Measurements from ENCODE around the gene NAA16.
"Not testable (repeated sequence)": the region's sequence is repeated elsewhere in the genome, so short reads cannot be mapped to it uniquely, and the experiment has no call there.

Gene NAA16

DNA sequence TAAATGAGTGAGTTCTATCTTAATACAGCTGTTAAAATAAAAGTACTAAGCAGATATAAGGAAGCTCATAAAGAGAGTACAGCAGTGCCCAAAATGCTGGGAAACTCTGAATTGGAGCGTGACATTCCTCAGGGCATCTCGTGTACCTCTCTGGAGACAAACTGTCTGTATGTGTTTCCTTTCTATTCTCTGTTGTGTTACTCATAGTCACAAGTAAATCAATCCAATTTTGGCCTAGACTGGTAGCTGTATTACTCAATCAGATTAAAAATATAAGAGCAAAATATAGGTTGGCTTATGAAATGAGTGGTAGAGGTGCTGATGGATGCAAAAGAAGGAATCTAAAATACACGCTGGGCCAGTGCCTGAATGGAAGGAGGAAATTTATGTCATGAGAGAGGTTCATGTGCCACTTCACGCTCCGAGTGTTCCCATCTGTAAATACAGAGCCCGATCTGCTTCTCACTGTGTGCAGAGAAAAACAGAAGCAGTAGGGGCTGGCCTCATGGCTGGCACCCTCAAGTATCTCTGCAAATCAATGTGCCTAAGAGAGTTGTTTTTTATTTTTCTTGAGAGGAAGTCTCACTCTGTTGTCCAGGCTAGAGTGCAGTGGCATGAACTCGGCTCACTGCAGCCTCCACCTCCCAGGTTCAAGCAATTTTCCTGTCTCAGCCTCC, 87.6 kb downstream of the NAA16 start:
- no peak overlapping the region for H3K4me3 ChIP-seq (ENCODE audit: low read length)
- no peak for DNase-seq (ENCODE audit: low read depth, low spot score)

DNA sequence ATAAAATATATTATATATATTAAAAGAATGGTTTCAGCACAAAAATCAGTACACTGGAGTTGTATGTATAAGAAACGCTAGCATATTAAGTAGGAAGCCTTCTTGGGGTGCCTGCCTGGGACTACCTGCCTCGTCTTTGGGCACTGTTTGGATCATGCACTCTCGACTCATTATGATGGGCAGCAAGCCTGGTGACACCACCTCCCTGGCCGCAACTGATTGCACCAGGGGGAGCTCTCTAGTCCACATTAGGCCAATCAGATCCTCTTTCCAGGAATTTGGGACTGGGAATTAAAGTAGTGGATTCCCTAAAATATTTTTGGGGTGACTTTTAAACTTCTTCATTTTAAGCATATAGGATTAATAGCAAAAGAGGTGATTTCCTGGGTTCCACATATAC, 90.3 kb downstream of the NAA16 start:
- DNase-seq (ENCODE audit: low read depth, low spot score): no peak
- H3K4me3 ChIP-seq (ENCODE audit: low read length): no peak overlapping the region

DNA sequence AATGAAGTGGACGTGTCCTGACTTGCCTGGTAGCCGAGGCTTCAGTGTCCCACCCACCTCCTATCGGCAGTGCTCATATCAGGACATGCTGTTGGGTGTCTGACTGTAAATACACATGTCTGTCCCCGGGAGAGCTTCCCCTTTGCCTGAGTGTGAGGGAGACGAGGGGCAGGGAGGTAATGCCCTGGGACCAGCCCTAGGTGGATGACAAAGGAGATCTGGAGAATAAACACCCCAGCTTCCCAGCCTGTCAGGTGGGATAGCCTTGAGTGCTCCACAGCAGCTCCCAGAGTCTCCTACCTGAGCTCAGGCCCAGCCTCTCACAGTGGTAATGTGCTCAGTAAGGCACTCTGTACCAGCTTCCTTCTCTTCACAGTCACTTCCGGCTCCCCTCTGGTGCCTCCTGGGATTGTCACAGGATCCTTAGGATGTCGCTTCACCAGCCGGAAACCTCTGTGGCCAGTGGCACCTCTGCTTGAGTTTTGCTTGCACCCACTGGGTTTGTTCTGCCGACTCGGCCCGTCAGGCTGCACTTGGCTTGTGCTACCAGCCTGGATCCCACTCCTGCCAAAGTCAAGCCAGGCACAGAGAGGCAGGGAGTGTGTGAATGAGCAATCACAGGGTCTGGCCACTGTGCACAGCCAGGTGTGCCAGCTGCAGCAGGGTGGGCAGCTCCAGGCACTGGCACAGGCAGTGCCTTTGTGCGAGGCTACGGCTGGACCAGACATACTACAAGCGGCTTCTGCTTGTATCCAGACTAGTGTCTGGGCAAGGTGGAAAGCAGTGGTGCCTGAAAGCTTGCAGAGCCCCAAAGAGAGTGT, 91.8 kb downstream of the NAA16 start:
- H3K4me3 ChIP-seq (ENCODE audit: low read length): no peak overlapping the region
- DNase-seq (ENCODE audit: low read depth, low spot score): no peak

DNA sequence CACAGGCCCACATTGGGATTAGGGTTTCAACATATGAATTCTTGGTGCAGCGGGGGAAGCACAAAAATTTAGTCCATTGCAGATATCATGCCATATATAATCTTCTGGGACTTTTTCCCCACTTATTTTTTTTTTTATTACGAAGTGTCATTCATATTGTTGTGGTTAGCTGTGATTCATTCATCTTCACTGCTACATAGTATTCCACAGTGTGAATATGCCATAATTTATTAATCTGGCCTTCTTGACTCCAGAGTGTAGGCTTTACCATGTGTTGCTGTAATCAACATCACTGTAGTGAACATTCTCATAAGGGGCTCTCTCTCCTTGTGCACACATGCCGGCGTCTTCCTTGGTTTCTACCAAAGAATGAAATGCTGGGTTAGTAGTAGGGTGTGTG, 92.9 kb downstream of the NAA16 start:
- H3K4me3 ChIP-seq (ENCODE audit: low read length): no peak overlapping the region
- no peak for DNase-seq (ENCODE audit: low read depth, low spot score)

DNA sequence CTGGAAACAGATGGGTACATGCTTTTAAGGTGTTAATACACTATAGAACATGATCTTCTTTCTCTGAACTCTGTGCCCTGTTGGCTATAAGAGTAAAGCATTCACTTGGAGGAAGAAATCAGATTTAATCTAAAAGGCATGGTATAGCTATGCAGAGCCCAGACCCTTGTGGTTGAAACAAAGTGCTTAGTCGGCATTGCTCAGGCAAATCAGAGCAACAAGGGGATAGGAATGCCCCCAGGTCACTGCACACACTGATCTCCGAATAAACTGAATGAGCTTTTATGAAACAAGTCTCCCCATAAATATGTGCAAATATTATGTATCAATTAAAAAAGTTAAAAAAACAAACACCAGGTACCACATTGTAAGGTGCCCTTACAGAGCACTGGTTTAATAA, 94.3 kb downstream of the NAA16 start:
- H3K4me3 ChIP-seq (ENCODE audit: low read length): no peak overlapping the region
- no peak for DNase-seq (ENCODE audit: low read depth, low spot score)

DNA sequence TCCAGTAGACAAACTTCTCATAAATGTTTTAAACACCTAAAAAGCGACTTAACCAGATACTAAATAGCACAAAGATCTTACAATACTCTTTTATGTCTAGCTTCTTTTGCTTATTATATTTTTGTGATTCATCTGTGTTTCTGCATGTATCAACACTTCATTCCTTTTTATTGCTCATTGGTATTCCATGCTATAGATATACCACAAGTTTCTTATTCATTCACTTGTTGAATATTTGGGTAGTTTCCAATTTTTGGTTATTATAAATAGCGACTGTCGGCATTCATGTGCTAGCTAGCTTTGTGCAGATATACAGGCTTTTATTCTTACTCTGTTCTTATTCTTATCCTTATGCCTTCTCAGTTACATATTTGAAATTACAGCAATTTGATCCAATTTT, 96.3 kb downstream of the NAA16 start:
- DNase-seq (ENCODE audit: low read depth, low spot score): no peak
- H3K4me3 ChIP-seq (ENCODE audit: low read length): no peak overlapping the region

DNA sequence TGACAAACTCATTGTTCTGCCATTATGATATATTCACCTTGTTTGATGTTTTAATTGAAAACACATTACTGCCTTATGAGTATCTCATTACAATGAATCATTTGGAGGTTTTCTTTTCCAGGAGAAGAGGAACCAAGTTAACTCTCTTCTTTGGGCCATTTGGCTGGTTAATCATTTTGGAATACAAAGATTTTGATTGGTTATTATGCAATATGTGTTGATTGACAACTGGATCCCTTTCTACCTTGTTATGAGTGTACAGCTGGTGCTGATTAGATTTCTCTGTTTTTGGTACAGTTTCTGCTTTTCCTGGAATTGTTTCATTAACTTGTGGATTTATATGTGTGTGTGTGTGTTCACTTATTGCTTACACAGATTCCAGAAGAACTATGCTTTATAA, 97.1 kb downstream of the NAA16 start:
- no peak for DNase-seq (ENCODE audit: low read depth, low spot score)

DNA sequence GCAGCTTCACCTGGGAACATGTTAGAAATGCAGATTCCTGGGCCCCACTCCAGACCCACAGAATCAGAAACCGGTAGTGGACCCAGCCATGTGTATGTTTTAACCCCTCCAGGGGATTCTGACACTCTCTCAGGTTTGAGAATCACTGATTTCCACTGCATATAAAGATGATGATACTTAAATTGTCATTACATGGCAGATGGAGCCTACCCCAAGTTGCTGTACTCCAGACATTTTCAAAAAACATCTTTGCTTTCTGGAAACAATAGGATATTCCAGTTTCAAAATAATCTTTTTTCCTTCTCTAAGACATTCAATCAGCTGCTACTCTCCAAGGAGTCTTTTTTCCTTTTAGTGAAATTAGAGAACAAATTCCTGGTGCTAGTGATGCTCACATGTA, 97.7 kb downstream of the NAA16 start:
- no peak for DNase-seq (ENCODE audit: low read depth, low spot score)
- H3K4me3 ChIP-seq (ENCODE audit: low read length): no peak overlapping the region

More for the DNA sequence above, 97.1 kb downstream of the NAA16 start:
- no peak overlapping the region for H3K4me3 ChIP-seq (ENCODE audit: low read length)

DNA sequence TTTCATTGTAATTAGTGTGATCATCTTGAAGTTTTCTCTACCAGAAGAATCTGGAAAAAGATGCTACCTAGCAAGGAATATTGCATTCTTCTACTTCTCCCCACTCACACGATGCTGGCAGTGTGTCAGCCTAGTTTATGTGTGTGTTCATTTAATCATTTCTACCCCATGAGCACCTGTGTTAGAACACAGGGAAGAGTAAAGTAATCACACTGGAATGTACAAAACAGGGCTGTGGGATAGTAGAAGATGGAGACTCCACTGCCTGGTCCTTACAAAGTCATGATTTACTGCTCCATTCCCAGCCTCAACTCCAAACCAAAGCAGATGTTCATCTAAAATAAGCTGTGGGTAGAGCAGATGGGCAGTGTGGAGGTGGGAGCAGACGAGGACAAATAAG, 98.5 kb downstream of the NAA16 start:
- no peak overlapping the region for H3K4me3 ChIP-seq (ENCODE audit: low read length)

DNA sequence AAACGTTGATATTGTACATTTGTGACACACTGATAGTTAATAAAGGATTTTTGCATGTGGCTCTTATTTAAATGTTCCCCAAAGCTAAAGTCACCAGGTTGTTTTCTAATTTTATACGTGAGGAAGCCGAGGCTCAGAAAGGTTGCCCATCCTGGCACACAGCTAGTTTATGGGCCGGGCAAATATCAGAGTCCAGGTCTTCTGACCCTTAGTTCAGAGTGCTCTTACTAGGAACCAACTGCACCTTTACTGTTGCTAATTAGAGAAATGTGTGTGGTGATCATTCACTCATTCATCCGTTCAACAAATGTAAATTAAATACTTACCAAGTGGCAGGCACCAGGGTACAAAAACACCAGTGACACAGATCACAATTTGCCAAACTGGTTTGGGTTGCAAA, 100.0 kb downstream of the NAA16 start:
- H3K4me3 ChIP-seq (ENCODE audit: low read length): no peak overlapping the region
- DNase-seq (ENCODE audit: low read depth, low spot score): no peak

More for the DNA sequence above, 98.5 kb downstream of the NAA16 start:
- DNase-seq (ENCODE audit: low read depth, low spot score): no peak

DNA sequence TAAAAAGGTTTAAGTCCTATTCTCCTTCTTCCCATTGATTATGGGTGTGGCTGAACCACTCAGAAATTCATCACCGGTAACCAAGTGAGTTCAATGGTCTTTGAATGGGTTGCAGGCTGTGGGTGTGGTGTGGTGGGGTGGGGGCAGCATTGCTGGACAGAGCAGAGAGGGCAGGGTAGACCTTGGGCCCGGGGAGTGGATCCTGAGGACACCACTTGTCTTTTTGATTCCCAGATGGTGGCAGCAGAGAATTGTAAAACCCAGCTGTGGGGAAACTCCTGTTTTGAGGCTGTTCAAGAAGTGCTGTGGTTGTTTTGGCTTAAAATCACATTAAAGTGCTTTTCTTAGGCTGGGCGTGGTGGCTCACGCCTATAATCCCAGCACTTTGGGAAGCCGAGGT, 100.5 kb downstream of the NAA16 start:
- DNase-seq (ENCODE audit: low read depth, low spot score): peak; percentile 28
- H3K4me3 ChIP-seq (ENCODE audit: low read length): no peak overlapping the region

DNA sequence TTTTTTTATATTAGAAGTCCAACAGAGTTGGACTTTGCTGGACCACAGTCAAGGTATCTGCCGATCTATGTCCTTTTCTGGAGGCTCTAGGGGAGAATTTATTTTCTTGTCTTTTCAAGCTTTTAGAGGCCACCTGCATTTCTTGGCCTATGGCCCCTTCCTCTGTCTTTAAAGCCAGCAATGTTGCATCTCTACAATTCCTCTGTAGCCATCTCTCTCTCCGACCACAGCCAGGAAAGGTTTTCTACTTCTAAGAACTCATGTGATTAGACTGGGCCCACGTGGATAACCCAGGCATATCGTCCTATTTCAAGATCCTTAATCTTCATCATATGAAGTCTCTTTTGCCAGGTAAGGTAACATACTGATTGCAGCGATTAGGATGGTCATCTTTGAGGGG, 102.8 kb downstream of the NAA16 start:
- H3K4me3 ChIP-seq (ENCODE audit: low read length): no peak overlapping the region
- DNase-seq (ENCODE audit: low read depth, low spot score): no peak

DNA sequence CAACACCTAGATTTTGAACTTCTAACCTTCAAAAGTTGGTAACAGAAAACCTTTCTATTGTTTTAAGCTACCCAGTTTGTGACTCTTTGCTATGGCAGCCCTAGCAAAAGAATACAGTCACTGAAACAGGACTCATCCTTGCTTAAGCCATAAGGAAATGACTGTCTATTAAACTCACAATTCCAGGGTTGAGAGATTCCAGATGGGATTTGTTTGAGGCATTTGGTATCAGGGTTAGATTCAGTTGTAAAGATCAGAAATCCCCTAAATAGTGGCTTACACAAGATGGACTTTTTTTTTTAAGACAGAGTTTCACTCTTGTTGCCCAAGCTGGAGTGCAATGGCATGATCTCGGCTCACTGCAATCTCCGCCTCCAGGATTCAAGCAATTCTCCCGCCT, 105.2 kb downstream of the NAA16 start:
- DNase-seq (ENCODE audit: low read depth, low spot score): no peak
- H3K4me3 ChIP-seq (ENCODE audit: low read length): no peak overlapping the region

DNA sequence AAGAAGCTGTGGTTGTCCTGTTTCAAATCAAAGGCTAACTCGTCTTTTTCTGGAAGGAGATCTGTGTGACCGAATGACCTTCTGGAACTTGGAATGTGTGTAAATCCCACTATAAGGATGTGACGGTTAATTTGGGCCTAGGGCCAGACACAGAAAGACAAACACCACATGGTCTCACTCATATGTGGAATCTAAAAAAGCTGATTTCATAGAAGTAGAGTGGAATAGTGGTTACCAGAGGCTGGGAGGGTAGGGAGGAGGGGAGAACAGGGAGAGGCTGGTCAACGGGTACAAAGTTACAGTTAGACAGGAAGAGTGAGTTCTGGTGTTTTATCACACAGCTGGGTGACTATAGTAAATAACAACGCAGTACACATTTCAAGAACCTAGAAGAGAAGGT, 107.0 kb downstream of the NAA16 start:
- H3K4me3 ChIP-seq (ENCODE audit: low read length): no peak overlapping the region
- DNase-seq (ENCODE audit: low read depth, low spot score): no peak

DNA sequence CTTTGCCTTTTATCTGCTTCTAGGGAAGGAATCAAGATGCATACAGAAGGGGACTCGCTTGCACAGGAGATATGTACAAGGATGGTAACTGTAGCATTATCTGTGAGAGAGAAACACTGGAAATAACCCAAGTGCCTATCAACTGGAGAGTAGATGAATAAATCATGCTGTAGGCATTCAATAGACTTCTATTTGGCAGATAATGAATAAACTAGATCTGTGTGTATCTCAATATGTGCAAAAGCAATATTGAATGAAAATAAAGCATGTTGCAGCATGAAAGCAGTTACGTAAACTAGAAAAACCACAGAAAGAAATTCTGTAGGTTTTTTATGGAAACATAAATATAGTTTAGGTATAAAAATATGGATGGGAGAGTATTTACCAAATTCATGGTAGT, 107.7 kb downstream of the NAA16 start:
- no peak for DNase-seq (ENCODE audit: low read depth, low spot score)
- no peak overlapping the region for H3K4me3 ChIP-seq (ENCODE audit: low read length)

DNA sequence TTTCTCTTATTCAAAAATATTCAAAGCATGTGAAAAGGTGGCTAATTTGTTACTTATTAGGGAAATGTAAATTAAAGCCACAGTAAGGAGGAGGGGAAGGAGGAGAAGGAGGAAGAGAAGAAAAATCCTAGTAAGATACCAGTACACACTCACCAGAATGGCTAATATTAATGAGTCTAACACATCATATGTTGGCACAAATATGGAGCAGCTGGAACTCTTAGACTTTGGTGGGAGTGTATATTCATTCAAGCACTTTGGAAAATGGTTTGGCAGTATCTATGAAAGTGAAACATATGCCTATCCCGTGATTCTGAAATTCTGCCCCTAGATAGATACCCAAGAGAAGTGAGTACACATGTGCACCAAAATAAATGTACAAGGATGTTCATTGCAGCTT, 108.1 kb downstream of the NAA16 start:
- no peak overlapping the region for H3K4me3 ChIP-seq (ENCODE audit: low read length)
- no peak for DNase-seq (ENCODE audit: low read depth, low spot score)

DNA sequence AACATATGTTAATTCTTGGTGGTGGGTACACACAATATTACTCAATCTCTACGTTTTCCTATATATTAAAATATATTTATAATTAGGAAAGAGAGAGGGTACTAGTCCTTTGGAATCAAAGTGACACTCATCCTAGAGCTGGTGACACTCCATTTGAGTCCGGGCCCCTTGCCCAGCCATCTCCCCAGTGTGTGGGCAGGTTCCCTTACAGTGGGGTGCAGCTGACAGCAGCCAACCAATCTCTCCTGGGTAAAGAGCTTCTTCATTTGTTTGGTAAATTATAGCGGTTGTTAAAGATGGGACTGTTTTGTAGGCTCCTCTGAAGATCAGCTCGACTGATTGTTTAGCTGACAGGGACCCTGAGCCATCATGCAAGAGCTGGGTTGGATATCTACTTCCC, 109.1 kb downstream of the NAA16 start:
- no peak overlapping the region for H3K4me3 ChIP-seq (ENCODE audit: low read length)
- no peak for DNase-seq (ENCODE audit: low read depth, low spot score)

DNA sequence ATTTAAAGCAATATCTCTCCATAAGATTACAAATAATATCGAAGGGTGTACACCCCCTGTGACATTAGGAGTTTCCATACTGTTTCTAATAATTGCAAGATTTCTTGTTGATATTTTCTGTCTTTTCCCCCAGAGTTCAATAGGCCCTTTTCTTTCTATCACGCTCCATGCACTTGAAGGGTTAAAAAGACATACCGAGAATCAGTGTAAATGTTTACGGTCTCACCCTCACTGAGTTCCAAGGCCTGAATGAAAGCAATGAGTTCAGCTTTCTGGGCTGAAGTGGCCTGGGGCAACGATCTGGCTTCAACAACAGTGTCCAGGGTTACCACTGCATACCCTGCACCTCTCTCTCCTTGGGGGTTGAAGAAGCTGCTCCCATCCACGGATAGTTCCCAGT, 110.3 kb downstream of the NAA16 start:
- not testable (repeated sequence) for DNase-seq (ENCODE audit: low read depth, low spot score); H3K4me3 ChIP-seq (ENCODE audit: low read length)

DNA sequence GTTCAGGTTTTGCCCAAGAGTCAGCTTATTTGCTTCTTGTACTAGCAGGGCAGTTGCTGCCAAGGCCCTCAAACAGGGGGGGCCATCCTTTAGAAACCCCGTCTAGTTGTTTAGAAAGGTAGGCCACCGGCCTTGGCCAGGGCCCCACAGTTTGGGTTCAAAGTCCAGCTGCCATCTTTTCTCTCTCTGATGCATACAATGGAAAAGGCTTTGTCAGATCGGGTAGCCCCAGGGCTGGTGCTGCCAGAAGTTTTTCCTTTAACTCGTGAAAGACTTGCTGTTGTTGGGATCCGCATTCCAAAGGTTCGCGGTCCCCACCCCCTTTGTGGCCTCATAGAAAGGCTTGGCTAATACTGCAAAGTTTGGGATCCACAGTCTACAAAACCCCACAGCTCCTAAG, 110.9 kb downstream of the NAA16 start:
- not testable (repeated sequence) for DNase-seq (ENCODE audit: low read depth, low spot score); H3K4me3 ChIP-seq (ENCODE audit: low read length)

DNA sequence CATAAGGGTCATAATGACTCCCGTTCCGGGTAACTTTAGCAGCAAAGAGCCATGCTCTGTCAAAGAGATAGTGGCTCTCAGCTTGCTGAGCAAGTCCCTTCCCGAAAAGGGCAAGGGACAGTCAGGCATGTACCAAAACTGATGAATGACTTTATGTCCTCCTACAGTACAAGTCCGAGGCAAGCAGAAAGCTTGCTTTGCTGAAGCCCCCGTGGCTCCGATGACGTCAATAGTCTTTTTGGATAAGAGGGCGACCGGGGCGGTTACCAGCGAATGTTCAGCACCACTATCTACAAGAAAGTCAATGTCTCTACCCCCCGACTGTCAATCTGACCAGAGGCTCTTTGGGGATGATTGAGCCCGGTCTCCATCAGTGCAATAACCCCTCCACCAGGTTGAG, 112.2 kb downstream of the NAA16 start:
- not testable (repeated sequence) for DNase-seq (ENCODE audit: low read depth, low spot score); H3K4me3 ChIP-seq (ENCODE audit: low read length)

DNA sequence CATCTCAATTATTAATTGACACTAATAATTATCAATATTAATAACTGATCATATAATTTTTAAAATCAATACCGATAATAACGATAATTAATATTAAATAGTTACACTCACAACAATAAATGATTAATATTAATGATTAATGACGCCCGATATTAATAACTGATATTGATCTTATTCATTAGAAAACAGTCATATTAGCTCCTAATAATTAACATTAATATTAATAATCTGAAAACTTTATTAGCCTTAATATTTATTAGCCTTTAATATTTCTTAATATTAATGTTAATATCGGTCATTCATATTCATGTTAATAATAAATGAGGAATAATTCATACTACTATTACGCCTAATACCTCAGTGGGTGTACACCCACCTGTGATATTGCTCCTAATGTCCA, 113.6 kb downstream of the NAA16 start:
- not testable (repeated sequence) for DNase-seq (ENCODE audit: low read depth, low spot score); H3K4me3 ChIP-seq (ENCODE audit: low read length)
